Colonic mucosa (tissue), 4 donors: Measurements from ENCODE around the gene SLC25A1. TPM values are rescaled to one million over a fixed set of nuclear protein-coding genes. Genes with fewer than 3 reads are reported as not detected.

Experiments used
- DNase-seq: peaks from one replicate; pipeline ENCODE4 v3.0.0-alpha.2; 2020
- H3K27ac ChIP-seq: fragments of 200-600 bp; one replicate; pipeline ENCODE4 v1.8.0; 2021
- H3K27me3 ChIP-seq: fragments of 200-600 bp; one replicate; pipeline ENCODE4 v1.8.0; 2021
- H3K36me3 ChIP-seq: fragments of 200-600 bp; one replicate; pipeline ENCODE4 v1.8.0; 2021
- H3K4me1 ChIP-seq: fragments of 200-600 bp; one replicate; pipeline ENCODE4 v1.8.0; 2021; ENCODE audit warnings: mild to moderate bottlenecking
- H3K4me3 ChIP-seq: fragments of 200-600 bp; one replicate; pipeline ENCODE4 v1.8.0; 2021
- H3K9ac ChIP-seq, 2 donors: one replicate each; pipeline ENCODE4 v1.7.0; 2013; ENCODE audit warnings: control low read depth in 2 of 2, low read depth in 2 of 2, low read length in 2 of 2
- H3K9me3 ChIP-seq: fragments of 200-600 bp; one replicate; pipeline ENCODE4 v1.8.0; 2021
- CTCF ChIP-seq: fragments of 200-600 bp; IDR thresholded peaks from one replicate; pipeline ENCODE4 v1.8.0; 2022; ENCODE audit warnings: antibody characterized with exemption, mild to moderate bottlenecking
- intact Hi-C: fragments of 100-400 bp; cut with DNase I; formaldehyde crosslinking; loops from one replicate; pipeline ENCODE4 v1.14.1; 2022
- total RNA-seq, 2 donors: library from RNA; stranded (reverse); fragmentation: NEBNext Ultra II Directional in 1 of 2; extraction: Animal tissue kit (Norgen Biotek cat#: 25700) in 1 of 2; gene quantifications; one replicate each; pipeline ENCODE4 v1.2.1, GENCODE V29; 2021
- donor health status: healthy.
- donor health status: DM: no; HTN: no; CAD: no.
- donor health status: DM: no; HTN: no; CAD: no.

The SLC25A1 gene
- total RNA-seq, 2 donors from 2014 or later, result 191 to 218 TPM

- Histone ChIP-seq H3K4me1 (peaks cover 6% of the 10 kb centered on the region), H3K27ac (no peak overlapping the region), H3K9me3 (no peaks in the 10 kb centered on the region), H3K27me3 (peaks cover under 1% of the 10 kb centered on the region), H3K9ac (no peak overlapping the region), H3K4me3 (no peak overlapping the region), H3K36me3 (peaks cover 12% of the 10 kb centered on the region)
- TF ChIP-seq CTCF, result no peak
- intact Hi-C loops, result loop anchor here (2.0 kb wide), 1 partner anchor 20 kb away; the partner anchor contains the start of gene DGCR2
- DNase-seq, result no peak
Measured at GRCh38 chr22:19143212-19143611, 35.3 kb downstream of the SLC25A1 start.

GRCh38 chr22:19142394-19142793 is 36.1 kb downstream of the SLC25A1 start:
- Histone ChIP-seq H3K9ac (no peak overlapping the region), H3K27me3 (no peaks in the 10 kb centered on the region), H3K9me3 (no peaks in the 10 kb centered on the region), H3K4me1 (peaks cover 6% of the 10 kb centered on the region), H3K27ac (no peak overlapping the region), H3K4me3 (no peak overlapping the region), H3K36me3 (peaks cover 15% of the 10 kb centered on the region)
- no peak for TF ChIP-seq CTCF
- intact Hi-C loops, result loop anchor here (2.0 kb wide), 1 partner anchor 20 kb away; the partner anchor contains the start of gene DGCR2
- no peak for DNase-seq

GRCh38 chr22:19139974-19140373 is 38.6 kb downstream of the SLC25A1 start:
- no peak for TF ChIP-seq CTCF
- H3K27me3 ChIP-seq, result no peaks in the 10 kb centered on the region
- no peak for DNase-seq
- H3K27ac ChIP-seq, result no peak overlapping the region
- H3K4me1 ChIP-seq, result peaks cover 6% of the 10 kb centered on the region
- intact Hi-C loops, result no loop called here
- H3K9me3 ChIP-seq, result no peaks in the 10 kb centered on the region
- H3K9ac ChIP-seq, result no peak overlapping the region
- H3K4me3 ChIP-seq, result no peak overlapping the region
- H3K36me3 ChIP-seq, result peaks cover 17% of the 10 kb centered on the region

GRCh38 chr22:19139001-19139356 is 39.6 kb downstream of the SLC25A1 start:
- no peak for DNase-seq

GRCh38 chr22:19138217-19139000 is 40.1 kb downstream of the SLC25A1 start:
- peaks cover under 1% of the 10 kb centered on the region for H3K4me1 ChIP-seq
- no peaks in the 10 kb centered on the region for H3K27me3 ChIP-seq
- H3K9me3 ChIP-seq, result no peaks in the 10 kb centered on the region
- TF ChIP-seq CTCF, result no peak
- H3K36me3 ChIP-seq, result peaks cover 22% of the 10 kb centered on the region
- no peak overlapping the region for H3K4me3 ChIP-seq
- H3K27ac ChIP-seq, result no peak overlapping the region
- DNase-seq, result no peak
- no peak overlapping the region for H3K9ac ChIP-seq
- intact Hi-C loops, result no loop called here

More at GRCh38 chr22:19139001-19139356, 39.6 kb downstream of the SLC25A1 start:
- Histone ChIP-seq H3K36me3 (peaks cover 18% of the 10 kb centered on the region), H3K27me3 (no peaks in the 10 kb centered on the region), H3K4me1 (peaks cover 6% of the 10 kb centered on the region), H3K4me3 (no peak overlapping the region), H3K27ac (no peak overlapping the region), H3K9ac (no peak overlapping the region), H3K9me3 (no peaks in the 10 kb centered on the region)
- TF ChIP-seq CTCF, result no peak
- intact Hi-C loops, result no loop called here
